Heart right ventricle (tissue), 16 donors: Measurements from ENCODE around the gene KLF3. TPM values are rescaled to one million over a fixed set of nuclear protein-coding genes. Genes with fewer than 3 reads are reported as not detected.
A peak's percentile ranks its signal among the peaks of the same experiment; 100 is the strongest.

Experiments used
- ATAC-seq, 8 donors: fragments of 200-7000 bp; cut with Tn5 transposase; one replicate each; pipeline ENCODE4 v1.9.1; 2020; ENCODE audit warnings: mild to moderate bottlenecking in 8 of 8, moderate library complexity in 8 of 8, moderate number of reproducible peaks in 1 of 8
- DNase-seq, 2 donors: peaks; one replicate each; pipeline ENCODE4 v3.0.0-alpha.2; 2020
- H3K27ac ChIP-seq, 10 donors: fragments of 200-600 bp; sonication (generic) in 2 of 10; one replicate each; pipeline versions ENCODE4 v1.5.0 to v1.8.0; 2020 to 2022; ENCODE audit warnings: mild to moderate bottlenecking in 3 of 10
- H3K27me3 ChIP-seq, 7 donors: fragments of 200-600 bp; one replicate each; pipeline ENCODE4 v1.8.0; 2021 to 2022; ENCODE audit warnings: mild to moderate bottlenecking in 2 of 7
- H3K36me3 ChIP-seq, 9 donors: fragments of 200-600 bp; sonication (generic) in 1 of 9; one replicate each; pipeline versions ENCODE4 v1.5.0 to v1.8.0; 2020 to 2022; ENCODE audit warnings: mild to moderate bottlenecking in 2 of 9
- H3K4me1 ChIP-seq, 9 donors: fragments of 200-600 bp; sonication (generic) in 1 of 9; one replicate each; pipeline versions ENCODE4 v1.5.0 to v1.8.0; 2020 to 2022; ENCODE audit warnings: mild to moderate bottlenecking in 4 of 9
- H3K4me3 ChIP-seq, 10 donors: fragments of 200-600 bp; sonication (generic) in 2 of 10; one replicate each; pipeline versions ENCODE4 v1.5.0 to v1.8.0; 2020 to 2022; ENCODE audit warnings: mild to moderate bottlenecking in 7 of 10, moderate library complexity in 2 of 10
- H3K9me3 ChIP-seq, 11 donors: fragments of 200-600 bp in 10 of 11; sonication (generic) in 2 of 11; one replicate each; pipeline versions ENCODE4 v1.5.0 to v1.8.0; 2013 to 2022; ENCODE audit warnings: mild to moderate bottlenecking in 2 of 11, control low read depth in 1 of 11, moderate library complexity in 1 of 11
- WGBS, 2 donors: extraction: QIAGEN DNeasy Blood & Tissue Kit; methylation state at CpG; one replicate each; pipeline ENCODE4 v1.1.7; 2013; ENCODE audit warnings: inconsistent platforms in 1 of 2; 5-methylcytosine and 5-hydroxymethylcytosine counted together
- intact Hi-C, 10 donors: fragments of 100-400 bp; cut with DNase I; formaldehyde crosslinking; loops; one replicate each; pipeline versions ENCODE4 v1.11.1 to v1.14.2; 2022
- polyA plus RNA-seq, 2 donors: library from polyadenylated mRNA; stranded (reverse); fragments of 200-250 nt; gene quantifications; one replicate each; pipeline ENCODE4 v1.2.3, GENCODE V29; 2013
- total RNA-seq, 10 donors: library from RNA; stranded (reverse); fragmentation: NEBNext Ultra II Directional in 3 of 10; extraction: Animal tissue kit (Norgen Biotek cat#: 25700) in 3 of 10; gene quantifications; one replicate each; pipeline versions ENCODE4 v1.2.1 to v1.2.4, GENCODE V29; 2021 to 2023
- TF ChIP-seq, protein P1 (sequence below), 9 donors: fragments of 200-600 bp; sonication (generic) in 2 of 9; IDR thresholded peaks; one replicate each; pipeline versions ENCODE4 v1.5.0 to v1.8.0; 2021 to 2022; ENCODE audit warnings: antibody characterized with exemption in 9 of 9, mild to moderate bottlenecking in 5 of 9, moderate library complexity in 1 of 9
- donor health status: Arrhythmogenic right ventricular cardiomyopathy.
- donor health status: ischemic (EF 13 %, LVEDD 7.1; RV severe dilation, severe dysfunction).
- donor health status: healthy with polysubstance abuse.
- donor health status: DM: no; HTN: yes; CAD: no.
- donor health status: DM: no; HTN: no; CAD: no.
- donor health status: ischemic (EF 25% LVEDD 6.9; RV normal size, moderate dysfunction).
- donor health status: ischemic (EF 25% LVEDD 5.7; RV mildly dilated, moderate dysfunction).
- donor health status: healthy.
- donor health status: DM: yes; HTN: yes; CAD: no.
- donor health status: Ischemic cardiomyopathy.
- donor health status: ischemic (EF 35%, LVEDD 5.7; RV mildly dilated, moderate dysfunction).
- donor health status: nonischemic (EF 11% LVEDD 7.7; RV severe dilation, severe dysfunction).
- donor health status: DM: yes; HTN: yes; CAD: no.
- donor health status: PGD.
- donor health status: ischemic (EF 29% LVEDD 5.4; RV normal size, mild dysfunction).
- donor health status: nonischemic (EF 23%, LVEDD 6.1; RV moderate dilation, normal function).

KLF3 gene
- total and polyA plus RNA-seq, 12 donors = 9.9 to 25.1 (median 19.4) TPM

DNA sequence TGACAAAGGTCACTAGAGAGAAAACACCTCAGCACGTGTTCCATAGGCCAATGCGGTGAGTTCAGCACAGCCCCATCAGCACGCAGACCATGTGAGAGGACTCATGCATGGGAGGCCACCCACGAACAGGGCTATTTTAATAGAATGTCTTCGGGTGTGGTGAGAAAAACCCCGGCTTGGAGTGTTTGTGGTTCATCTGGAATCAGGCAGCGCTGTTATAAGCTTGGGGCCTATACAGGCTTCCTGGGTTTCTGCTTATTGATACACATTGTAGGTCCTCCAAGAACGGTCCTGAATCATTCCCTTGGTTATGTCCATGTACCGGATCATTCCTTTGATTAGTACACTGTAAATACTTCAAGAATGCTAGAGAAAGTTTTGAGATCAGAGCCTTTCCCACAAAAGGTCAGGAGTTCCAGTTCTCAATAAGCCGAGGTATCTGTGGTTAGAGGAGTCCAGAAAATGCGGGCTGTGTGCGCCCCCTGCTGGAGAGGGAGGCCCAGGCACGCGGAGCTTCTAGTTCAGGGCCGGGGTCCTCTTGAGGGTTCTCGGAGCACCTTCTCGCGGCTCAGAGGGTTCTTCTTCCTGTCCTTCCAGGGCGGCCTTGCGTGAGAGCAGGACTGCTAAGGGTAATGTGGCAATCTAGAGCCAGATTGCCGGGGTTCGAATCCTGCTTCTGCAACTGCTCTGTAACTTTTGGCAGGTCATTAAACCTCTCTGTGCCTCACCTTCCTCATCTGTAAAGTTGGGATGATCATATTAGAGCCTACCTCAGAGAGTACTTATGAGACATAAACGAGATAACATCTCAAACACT, 67.0 kb downstream of the KLF3 start:
- Histone ChIP-seq H3K27ac (no peak overlapping the region), H3K4me1 (peaks cover 0 to 18% (median 4%) of the 10 kb centered on the region in 9 donors), H3K27me3 (no peaks in the 10 kb centered on the region), H3K9me3 (no peaks in the 10 kb centered on the region), H3K36me3 (no peaks in the 10 kb centered on the region), H3K4me3 (no peak overlapping the region)
- DNase-seq = peak; percentile 85 to 86
- TF ChIP-seq, protein P1, sequence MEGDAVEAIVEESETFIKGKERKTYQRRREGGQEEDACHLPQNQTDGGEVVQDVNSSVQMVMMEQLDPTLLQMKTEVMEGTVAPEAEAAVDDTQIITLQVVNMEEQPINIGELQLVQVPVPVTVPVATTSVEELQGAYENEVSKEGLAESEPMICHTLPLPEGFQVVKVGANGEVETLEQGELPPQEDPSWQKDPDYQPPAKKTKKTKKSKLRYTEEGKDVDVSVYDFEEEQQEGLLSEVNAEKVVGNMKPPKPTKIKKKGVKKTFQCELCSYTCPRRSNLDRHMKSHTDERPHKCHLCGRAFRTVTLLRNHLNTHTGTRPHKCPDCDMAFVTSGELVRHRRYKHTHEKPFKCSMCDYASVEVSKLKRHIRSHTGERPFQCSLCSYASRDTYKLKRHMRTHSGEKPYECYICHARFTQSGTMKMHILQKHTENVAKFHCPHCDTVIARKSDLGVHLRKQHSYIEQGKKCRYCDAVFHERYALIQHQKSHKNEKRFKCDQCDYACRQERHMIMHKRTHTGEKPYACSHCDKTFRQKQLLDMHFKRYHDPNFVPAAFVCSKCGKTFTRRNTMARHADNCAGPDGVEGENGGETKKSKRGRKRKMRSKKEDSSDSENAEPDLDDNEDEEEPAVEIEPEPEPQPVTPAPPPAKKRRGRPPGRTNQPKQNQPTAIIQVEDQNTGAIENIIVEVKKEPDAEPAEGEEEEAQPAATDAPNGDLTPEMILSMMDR (IDR thresholded peaks at IDR 0.05) = peak; percentile 91 to 99 (median 97)
- peak; percentile 81 to 93 (median 88) for ATAC-seq
- intact Hi-C loops = loop anchor here (1.0 to 5.0 kb wide), 12 partner anchors 54 to 670 kb away; no protein-coding TSS in a partner anchor
- 42 to 45% methylated on average over 23 of the region's 23 CpGs for WGBS, 2 donors

- intact Hi-C loops = loop anchor here in 9 of 10 donors (2.0 to 5.0 kb wide), 7 partner anchors 56 to 671 kb away; no protein-coding TSS in a partner anchor
- H3K4me3 ChIP-seq = no peak overlapping the region
- ATAC-seq (no peak), DNase-seq (no peak)
- H3K36me3 ChIP-seq = no peaks in the 10 kb centered on the region
- 96 to 98% methylated on average over 2 of the region's 2 CpGs for WGBS, 2 donors
- no peaks in the 10 kb centered on the region for H3K9me3 ChIP-seq
- TF ChIP-seq, protein P1 (IDR thresholded peaks at IDR 0.05) = no peak
- H3K27me3 ChIP-seq = no peaks in the 10 kb centered on the region
- no peak overlapping the region for H3K27ac ChIP-seq
- H3K4me1 ChIP-seq = peaks cover 0 to 18% (median 4%) of the 10 kb centered on the region in 9 donors
Measured at GRCh38 chr4:38733663-38734062, 69.7 kb downstream of the KLF3 start.

DNA sequence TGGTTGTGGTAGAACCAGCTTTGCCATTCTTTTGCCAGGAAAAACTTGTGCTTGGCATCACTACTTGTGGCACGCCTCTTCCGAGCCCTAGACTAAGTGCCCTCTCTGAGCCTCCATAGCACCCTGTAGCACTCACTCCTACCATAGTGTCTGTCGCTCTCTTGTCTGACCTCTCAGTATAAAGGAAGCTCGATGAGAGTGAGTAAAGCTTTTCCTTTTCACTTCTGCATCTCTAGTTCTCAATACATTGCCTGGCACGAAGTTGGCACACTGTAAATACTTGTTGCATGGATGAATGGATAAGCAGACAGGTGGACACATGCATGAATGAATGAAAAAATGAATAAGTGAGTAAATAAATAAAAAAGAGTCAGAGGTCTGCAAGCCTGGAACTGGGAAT, 70.4 kb downstream of the KLF3 start:
- intact Hi-C loops = loop anchor here in 9 of 10 donors (5.0 kb wide), 5 partner anchors 57 to 672 kb away; no protein-coding TSS in a partner anchor
- Histone ChIP-seq H3K27ac (no peak overlapping the region), H3K9me3 (no peaks in the 10 kb centered on the region), H3K4me1 (peaks cover 0 to 18% (median 4%) of the 10 kb centered on the region in 9 donors), H3K27me3 (no peaks in the 10 kb centered on the region), H3K36me3 (no peaks in the 10 kb centered on the region), H3K4me3 (no peak overlapping the region)
- ATAC-seq (no peak), DNase-seq (no peak)
- TF ChIP-seq, protein P1 (IDR thresholded peaks at IDR 0.05) = no peak
- WGBS, 2 donors = 89 to 93% methylated on average over 5 of the region's 5 CpGs

GRCh38 chr4:38734911-38735310, 70.9 kb downstream of the KLF3 start:
- intact Hi-C loops = loop anchor here in 9 of 10 donors (5.0 kb wide), 5 partner anchors 58 to 673 kb away; no protein-coding TSS in a partner anchor
- no peaks in the 10 kb centered on the region for H3K9me3 ChIP-seq
- no peak for ATAC-seq
- no peaks in the 10 kb centered on the region for H3K27me3 ChIP-seq
- no peak overlapping the region for H3K4me3 ChIP-seq
- TF ChIP-seq, protein P1 (IDR thresholded peaks at IDR 0.05) = no peak
- H3K36me3 ChIP-seq = no peaks in the 10 kb centered on the region
- no peak for DNase-seq
- peaks cover 0 to 18% (median 4%) of the 10 kb centered on the region in 9 donors for H3K4me1 ChIP-seq
- 76 to 86% methylated on average over 2 of the region's 2 CpGs for WGBS, 2 donors
- no peak overlapping the region for H3K27ac ChIP-seq
